ENCODE measurements around the gene SLX9. TPM values are rescaled to one million over a fixed set of nuclear protein-coding genes. Genes with fewer than 3 reads are reported as not detected.

Gene SLX9
- total RNA-seq, 1 donor from 2014 or later, result 31.8 TPM

- Mint-ChIP-seq H3K27ac (no peak overlapping the region), H3K36me3 (no peaks in the 10 kb centered on the region), H3K4me1 (peaks cover 12% of the 10 kb centered on the region), H3K9me3 (no peaks in the 10 kb centered on the region), H3K4me3 (no peak overlapping the region), H3K27me3 (ENCODE audit: low read depth) (no peaks in the 10 kb centered on the region)
- no peak for DNase-seq (ENCODE audit: low spot score in 2 of 2, unreplicated experiment in 2 of 2)
- TF ChIP-seq, protein P1, sequence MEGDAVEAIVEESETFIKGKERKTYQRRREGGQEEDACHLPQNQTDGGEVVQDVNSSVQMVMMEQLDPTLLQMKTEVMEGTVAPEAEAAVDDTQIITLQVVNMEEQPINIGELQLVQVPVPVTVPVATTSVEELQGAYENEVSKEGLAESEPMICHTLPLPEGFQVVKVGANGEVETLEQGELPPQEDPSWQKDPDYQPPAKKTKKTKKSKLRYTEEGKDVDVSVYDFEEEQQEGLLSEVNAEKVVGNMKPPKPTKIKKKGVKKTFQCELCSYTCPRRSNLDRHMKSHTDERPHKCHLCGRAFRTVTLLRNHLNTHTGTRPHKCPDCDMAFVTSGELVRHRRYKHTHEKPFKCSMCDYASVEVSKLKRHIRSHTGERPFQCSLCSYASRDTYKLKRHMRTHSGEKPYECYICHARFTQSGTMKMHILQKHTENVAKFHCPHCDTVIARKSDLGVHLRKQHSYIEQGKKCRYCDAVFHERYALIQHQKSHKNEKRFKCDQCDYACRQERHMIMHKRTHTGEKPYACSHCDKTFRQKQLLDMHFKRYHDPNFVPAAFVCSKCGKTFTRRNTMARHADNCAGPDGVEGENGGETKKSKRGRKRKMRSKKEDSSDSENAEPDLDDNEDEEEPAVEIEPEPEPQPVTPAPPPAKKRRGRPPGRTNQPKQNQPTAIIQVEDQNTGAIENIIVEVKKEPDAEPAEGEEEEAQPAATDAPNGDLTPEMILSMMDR (IDR thresholded peaks at IDR 0.05; ENCODE audit: unreplicated experiment), result no peak
Observed at GRCh38 chr21:44904141-44904923, 35.5 kb upstream of the SLX9 start.

GRCh38 chr21:44905016-44905727 is 34.7 kb upstream of the SLX9 start:
- Mint-ChIP-seq H3K4me3 (no peak overlapping the region), H3K27me3 (ENCODE audit: low read depth) (no peaks in the 10 kb centered on the region), H3K36me3 (no peaks in the 10 kb centered on the region), H3K4me1 (peaks cover 12% of the 10 kb centered on the region), H3K9me3 (no peaks in the 10 kb centered on the region), H3K27ac (no peak overlapping the region)
- DNase-seq (ENCODE audit: low spot score in 2 of 2, unreplicated experiment in 2 of 2), result no peak
- TF ChIP-seq, protein P1 (IDR thresholded peaks at IDR 0.05; ENCODE audit: unreplicated experiment), result no peak

DNA sequence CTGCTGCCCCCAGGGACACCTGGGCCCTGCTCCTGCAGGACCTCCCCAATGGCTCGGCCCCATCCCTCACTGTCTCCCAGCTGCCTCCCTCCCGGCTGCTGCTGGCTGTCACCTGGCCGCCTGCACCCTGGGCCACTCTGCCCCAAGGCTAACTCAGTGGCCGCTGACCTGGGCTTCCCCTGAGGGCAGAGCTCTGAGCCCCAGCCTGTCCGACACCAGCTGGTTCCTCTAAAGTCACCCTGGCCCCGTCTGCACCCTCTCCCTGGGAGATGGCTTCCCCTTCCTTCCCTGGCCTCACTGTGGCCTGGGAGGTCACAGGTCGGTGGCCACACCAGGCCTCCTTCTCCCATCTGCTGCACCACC is 34.1 kb upstream of the SLX9 start:
- Mint-ChIP-seq H3K36me3 (no peaks in the 10 kb centered on the region), H3K27me3 (ENCODE audit: low read depth) (no peaks in the 10 kb centered on the region), H3K4me3 (no peak overlapping the region), H3K9me3 (no peaks in the 10 kb centered on the region), H3K27ac (no peak overlapping the region), H3K4me1 (peaks cover 12% of the 10 kb centered on the region)
- no peak for DNase-seq (ENCODE audit: low spot score in 2 of 2, unreplicated experiment in 2 of 2)
- TF ChIP-seq, protein P1 (IDR thresholded peaks at IDR 0.05; ENCODE audit: unreplicated experiment), result no peak

GRCh38 chr21:44907225-44907965 is 32.4 kb upstream of the SLX9 start:
- Mint-ChIP-seq H3K27ac (no peak overlapping the region), H3K27me3 (ENCODE audit: low read depth) (no peaks in the 10 kb centered on the region), H3K36me3 (no peaks in the 10 kb centered on the region), H3K4me1 (peaks cover 12% of the 10 kb centered on the region), H3K9me3 (no peaks in the 10 kb centered on the region), H3K4me3 (no peak overlapping the region)
- DNase-seq (ENCODE audit: low spot score in 2 of 2, unreplicated experiment in 2 of 2), result no peak
- TF ChIP-seq, protein P1 (IDR thresholded peaks at IDR 0.05; ENCODE audit: unreplicated experiment), result no peak

GRCh38 chr21:44907966-44908895 is 31.6 kb upstream of the SLX9 start:
- no peak for DNase-seq (ENCODE audit: low spot score in 2 of 2, unreplicated experiment in 2 of 2)
- Mint-ChIP-seq H3K36me3 (no peaks in the 10 kb centered on the region), H3K27me3 (ENCODE audit: low read depth) (no peaks in the 10 kb centered on the region), H3K9me3 (no peaks in the 10 kb centered on the region), H3K4me1 (peaks cover 12% of the 10 kb centered on the region), H3K4me3 (no peak overlapping the region), H3K27ac (peak overlapping the region; percentile 1)
- TF ChIP-seq, protein P1 (IDR thresholded peaks at IDR 0.05; ENCODE audit: unreplicated experiment), result no peak
